OCI-LY1 (cell line): ENCODE data around the gene POLG.

ENCODE experiments used
- CTCF ChIP-seq: fragments of 200-600 bp; sonication (generic), shearing (Covaris generic); IDR thresholded peaks from 2 replicates; pipeline ENCODE4 v1.5.1; 2017; ENCODE audit warnings: mild to moderate bottlenecking, antibody characterized with exemption, low read length, moderate library complexity, mixed read lengths
- EZH2 ChIP-seq: fragments of 200-600 bp; sonication (generic), shearing (Covaris generic); IDR thresholded peaks from 2 replicates; pipeline ENCODE4 v1.8.0; 2017; ENCODE audit warnings: borderline replicate concordance, mixed run types, mild to moderate bottlenecking, antibody characterized with exemption, low read length, moderate library complexity, mixed read lengths

- TF ChIP-seq CTCF: no peak
- TF ChIP-seq EZH2: no peak
These were observed 34.1 kb upstream of the POLG start for GRCh38 chr15:89368566-89369223.
